ENCODE measurements around the gene PTGDR2.
A peak's percentile ranks its signal among the peaks of the same experiment; 100 is the strongest.
"Not testable (repeated sequence)": the region's sequence is repeated elsewhere in the genome, so short reads cannot be mapped to it uniquely, and the experiment has no call there.

Gene PTGDR2

GRCh38 chr11:60831143-60831500, 24.6 kb downstream of the PTGDR2 start:
- no peak overlapping the region for H3K4me3 ChIP-seq (ENCODE audit: control insufficient read depth, low read depth, low read length)
- DNase-seq (ENCODE audit: low read depth) = peak; percentile 75
- TF ChIP-seq CTCF (conservative IDR thresholded peaks at IDR 0.05; ENCODE audit: control insufficient read depth, insufficient read depth, low read depth, low read length) = peak; percentile 93

- H3K4me3 ChIP-seq (ENCODE audit: control insufficient read depth, low read depth, low read length) = no peak overlapping the region
- TF ChIP-seq CTCF (conservative IDR thresholded peaks at IDR 0.05; ENCODE audit: control insufficient read depth, insufficient read depth, low read depth, low read length) = no peak
These were observed 25.1 kb downstream of the PTGDR2 start for GRCh38 chr11:60830478-60831142.

GRCh38 chr11:60825790-60826189, 30.0 kb downstream of the PTGDR2 start:
- no peak for DNase-seq (ENCODE audit: low read depth)
- H3K4me3 ChIP-seq (ENCODE audit: control insufficient read depth, low read depth, low read length) = no peak overlapping the region
- no peak for TF ChIP-seq CTCF (conservative IDR thresholded peaks at IDR 0.05; ENCODE audit: control insufficient read depth, insufficient read depth, low read depth, low read length)

More at GRCh38 chr11:60830478-60831142, 25.1 kb downstream of the PTGDR2 start:
- no peak for DNase-seq (ENCODE audit: low read depth)

GRCh38 chr11:60825118-60825517, 30.6 kb downstream of the PTGDR2 start:
- DNase-seq (ENCODE audit: low read depth) = no peak

GRCh38 chr11:60823745-60824306, 31.9 kb downstream of the PTGDR2 start:
- not testable (repeated sequence) for H3K4me3 ChIP-seq (ENCODE audit: control insufficient read depth, low read depth, low read length); DNase-seq (ENCODE audit: low read depth)

More at GRCh38 chr11:60825118-60825517, 30.6 kb downstream of the PTGDR2 start:
- no peak overlapping the region for H3K4me3 ChIP-seq (ENCODE audit: control insufficient read depth, low read depth, low read length)
- TF ChIP-seq CTCF (conservative IDR thresholded peaks at IDR 0.05; ENCODE audit: control insufficient read depth, insufficient read depth, low read depth, low read length) = no peak

GRCh38 chr11:60821827-60822599, 33.7 kb downstream of the PTGDR2 start:
- TF ChIP-seq CTCF (conservative IDR thresholded peaks at IDR 0.05; ENCODE audit: control insufficient read depth, insufficient read depth, low read depth, low read length) = no peak
- H3K4me3 ChIP-seq (ENCODE audit: control insufficient read depth, low read depth, low read length) = no peak overlapping the region
- no peak for DNase-seq (ENCODE audit: low read depth)

- no peak for TF ChIP-seq CTCF (conservative IDR thresholded peaks at IDR 0.05; ENCODE audit: control insufficient read depth, insufficient read depth, low read depth, low read length)
- no peak overlapping the region for H3K4me3 ChIP-seq (ENCODE audit: control insufficient read depth, low read depth, low read length)
- no peak for DNase-seq (ENCODE audit: low read depth)
These were observed 37.7 kb downstream of the PTGDR2 start for GRCh38 chr11:60818057-60818456.
